SK-N-SH (cell line): ENCODE results near the gene CELF2. TPM values are rescaled to one million over a fixed set of nuclear protein-coding genes. Genes with fewer than 3 reads are reported as not detected.

ENCODE experiments used
- CTCF ChIA-PET: fragments of 300-600, 350-600 bp; formaldehyde crosslinking; extraction: SDS; loops from one replicate; lab custom pipeline; 2021; lab: Yijun Ruan, JAX
- POLR2A ChIA-PET: fragments of 350-600 bp; sonication (Branson Sonifier 250); formaldehyde crosslinking; extraction: SDS; loops from one replicate; lab custom pipeline; 2020; ENCODE audit warnings: antibody characterized with exemption, inconsistent platforms; lab: Yijun Ruan, JAX
- DNase-seq: peaks from one replicate; pipeline ENCODE4 v3.0.0; 2012
- H2AFZ ChIP-seq: fragments of 200-600 bp; sonication (generic); 2 replicates; pipeline ENCODE4 v1.8.1; 2016; ENCODE audit warnings: antibody characterized with exemption, mild to moderate bottlenecking, low read depth
- H3F3A ChIP-seq: fragments of 200-600 bp; sonication (generic); replicated peaks from 2 replicates; pipeline ENCODE3; 2016; ENCODE audit warnings: antibody characterized with exemption, mild to moderate bottlenecking; ENCODE audit not compliant: insufficient read depth
- H3K27ac ChIP-seq, 2 experiments: fragments of 200-500 bp in 1 of 2; fragments of 200-600 bp in 1 of 2; sonication (Bioruptor generic) in 1 of 2; sonication (generic), shearing (Covaris generic) in 1 of 2; 2 replicates each; pipeline versions ENCODE4 v1.5.1 to v1.6.1; 2014 to 2016; ENCODE audit warnings: low read depth in 2 of 2, inconsistent platforms in 1 of 2, low read length in 1 of 2, mild to moderate bottlenecking in 1 of 2, mixed read lengths in 1 of 2
- H3K27me3 ChIP-seq: fragments of 200-600 bp; sonication (generic), shearing (Covaris generic); 2 replicates; pipeline ENCODE4 v1.6.1; 2016; ENCODE audit warnings: mixed run types; ENCODE audit not compliant: insufficient read depth
- H3K36me3 ChIP-seq, 2 experiments: fragments of 200-500 bp in 1 of 2; fragments of 200-600 bp in 1 of 2; sonication (Bioruptor generic) in 1 of 2; sonication (generic) in 1 of 2; replicated peaks in 1 of 2; 2 replicates each; pipeline versions ENCODE3 to v1.5.1; 2014 to 2016; ENCODE audit warnings: low read length in 1 of 2, mild to moderate bottlenecking in 1 of 2; ENCODE audit not compliant: insufficient read depth in 2 of 2, control insufficient read depth in 1 of 2
- H3K4me1 ChIP-seq, 2 experiments: fragments of 200-500 bp in 1 of 2; fragments of 200-600 bp in 1 of 2; sonication (Bioruptor generic) in 1 of 2; sonication (generic), shearing (Covaris generic) in 1 of 2; 2 replicates each; pipeline versions ENCODE4 v1.5.1 to v1.6.1; 2014 to 2016; ENCODE audit warnings: low read depth in 1 of 2, low read length in 1 of 2, mixed run types in 1 of 2; ENCODE audit not compliant: insufficient read depth in 2 of 2, control insufficient read depth in 1 of 2
- H3K4me2 ChIP-seq: fragments of 200-600 bp; sonication (generic), shearing (Covaris generic); 2 replicates; pipeline ENCODE4 v1.6.1; 2017; ENCODE audit warnings: mixed run types
- H3K4me3 ChIP-seq, 2 experiments: fragments of 200-500 bp in 1 of 2; fragments of 200-600 bp in 1 of 2; sonication (Bioruptor generic) in 1 of 2; sonication (generic), shearing (Covaris generic) in 1 of 2; 2 replicates each; pipeline versions ENCODE4 v1.5.1 to v1.8.1; 2014 to 2016; ENCODE audit warnings: low read depth in 2 of 2, inconsistent platforms in 1 of 2, low read length in 1 of 2, mild to moderate bottlenecking in 1 of 2, mixed read lengths in 1 of 2, moderate library complexity in 1 of 2
- H3K79me2 ChIP-seq: fragments of 200-600 bp; sonication (generic); 2 replicates; pipeline ENCODE4 v1.8.1; 2017; ENCODE audit warnings: mild to moderate bottlenecking; ENCODE audit not compliant: insufficient read depth
- H3K9ac ChIP-seq: fragments of 200-600 bp; sonication (generic); 2 replicates; pipeline ENCODE4 v1.6.1; 2017; ENCODE audit warnings: mixed run types
- H3K9me2 ChIP-seq: fragments of 200-600 bp; sonication (generic); 2 replicates; pipeline ENCODE4 v1.6.1; 2017; ENCODE audit warnings: mixed run types
- H3K9me3 ChIP-seq: fragments of 200-600 bp; sonication (generic); 2 replicates; pipeline ENCODE4 v1.6.1; 2017; ENCODE audit warnings: mixed run types, mild to moderate bottlenecking, moderate library complexity
- H4K20me1 ChIP-seq: fragments of 200-600 bp; sonication (generic); 2 replicates; pipeline ENCODE4 v1.6.1; 2017; ENCODE audit warnings: mild to moderate bottlenecking, mixed run types; ENCODE audit not compliant: insufficient read depth
- CHD2 ChIP-seq: fragments of 150-350 bp; IDR thresholded peaks from 2 replicates; pipeline ENCODE4 v1.6.1; 2018; ENCODE audit warnings: low read length; ENCODE audit not compliant: partially characterized antibody
- ELF1 ChIP-seq: IDR thresholded peaks from 2 replicates; pipeline ENCODE4 v1.4.0; 2012
- EP300 ChIP-seq, 2 experiments: IDR thresholded peaks; 2 replicates each; pipeline versions ENCODE4 v1.4.0 to v1.6.1; 2012; ENCODE audit warnings: borderline replicate concordance in 1 of 2, low read depth in 1 of 2, low read length in 1 of 2
- MEF2A ChIP-seq: IDR thresholded peaks from 2 replicates; pipeline ENCODE4 v1.4.0; 2012; ENCODE audit warnings: low read depth, borderline replicate concordance
- NFIC ChIP-seq: IDR thresholded peaks from 2 replicates; pipeline ENCODE4 v1.4.0; 2012; ENCODE audit warnings: borderline replicate concordance
- RAD21 ChIP-seq: IDR thresholded peaks from 2 replicates; pipeline ENCODE4 v1.6.1; 2012; ENCODE audit warnings: mild to moderate bottlenecking, low read length
- RXRA ChIP-seq: IDR thresholded peaks from 2 replicates; pipeline ENCODE4 v1.4.0; 2012; ENCODE audit warnings: low read depth, mild to moderate bottlenecking, borderline replicate concordance
- TAF1 ChIP-seq: IDR thresholded peaks from 2 replicates; pipeline ENCODE4 v1.6.1; 2012; ENCODE audit warnings: low read depth, mild to moderate bottlenecking, low read length, moderate library complexity, borderline replicate concordance
- USF1 ChIP-seq: IDR thresholded peaks from 2 replicates; pipeline ENCODE4 v1.4.0; 2012; ENCODE audit warnings: low read depth, borderline replicate concordance
- YY1 ChIP-seq: IDR thresholded peaks from 2 replicates; pipeline ENCODE4 v1.4.0; 2012; ENCODE audit warnings: low read depth, mild to moderate bottlenecking
- WGBS: methylation state at CpG from one replicate; pipeline ENCODE4 v1.1.6; 2017; ENCODE audit warnings: low lambda C conversion rate; 5-methylcytosine and 5-hydroxymethylcytosine counted together
- polyA plus RNA-seq, 3 experiments: library from polyadenylated mRNA; depleted of rRNA; stranded (reverse); fragments of >200 nt; gene quantifications; 2 replicates each; pipeline ENCODE4 v1.2.3, GENCODE V29; 2012
- TF ChIP-seq, protein P1 (sequence below): IDR thresholded peaks from 2 replicates; pipeline ENCODE4; 2012

The CELF2 gene
- polyA plus RNA-seq, 1 of the 3 experiments (the other 2 are of a cell fraction): 0.03 TPM

GRCh38 chr10:11189582-11190376 is 172.1 kb downstream of the CELF2 start (continued):
- no peak for TF ChIP-seq USF1

GRCh38 chr10:11191190-11191589 is 173.5 kb downstream of the CELF2 start:
- Histone ChIP-seq H3K9ac (no peak overlapping the region), H3K9me3 (peaks cover 8% of the 10 kb centered on the region), H3K4me3 (no peak overlapping the region), H3F3A (no peaks in the 10 kb centered on the region), H3K4me1 (no peaks in the 10 kb centered on the region; a peak in 1 of 4 replicates), H3K79me2 (no peaks in the 10 kb centered on the region), H3K36me3 (no peaks in the 10 kb centered on the region), H4K20me1 (no peaks in the 10 kb centered on the region), H3K9me2 (no peaks in the 10 kb centered on the region), H3K27me3 (no peaks in the 10 kb centered on the region), H3K4me2 (no peak overlapping the region), H3K27ac (no peak overlapping the region), H2AFZ (no peak overlapping the region)
- no peak for DNase-seq
- no peak for TF ChIP-seq RAD21
- TF ChIP-seq EP300 (IDR thresholded peaks at IDR 0.05; ENCODE audit: borderline replicate concordance in 1 of 2, low read depth in 1 of 2, low read length in 1 of 2): no peak
- TF ChIP-seq ELF1: no peak
- no peak for TF ChIP-seq RXRA
- TF ChIP-seq, protein P1, sequence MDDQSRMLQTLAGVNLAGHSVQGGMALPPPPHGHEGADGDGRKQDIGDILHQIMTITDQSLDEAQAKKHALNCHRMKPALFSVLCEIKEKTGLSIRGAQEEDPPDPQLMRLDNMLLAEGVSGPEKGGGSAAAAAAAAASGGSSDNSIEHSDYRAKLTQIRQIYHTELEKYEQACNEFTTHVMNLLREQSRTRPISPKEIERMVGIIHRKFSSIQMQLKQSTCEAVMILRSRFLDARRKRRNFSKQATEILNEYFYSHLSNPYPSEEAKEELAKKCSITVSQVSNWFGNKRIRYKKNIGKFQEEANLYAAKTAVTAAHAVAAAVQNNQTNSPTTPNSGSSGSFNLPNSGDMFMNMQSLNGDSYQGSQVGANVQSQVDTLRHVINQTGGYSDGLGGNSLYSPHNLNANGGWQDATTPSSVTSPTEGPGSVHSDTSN: no peak
- TF ChIP-seq CHD2: no peak
- 23% methylated on average over 4 of the region's 5 CpGs for WGBS
- ChIA-PET POLR2A (no interaction called here), CTCF (no interaction called here)

- H3K4me1 ChIP-seq: no peaks in the 10 kb centered on the region; a peak in 1 of 4 replicates
Observed at GRCh38 chr10:11191678-11192077, 174.0 kb downstream of the CELF2 start.

More at GRCh38 chr10:11191678-11192077, 174.0 kb downstream of the CELF2 start:
- H3K36me3 ChIP-seq: no peaks in the 10 kb centered on the region
- ChIA-PET POLR2A (no interaction called here), CTCF (no interaction called here)
- no peak overlapping the region for H2AFZ ChIP-seq
- WGBS: 14% methylated on average over 4 of the region's 5 CpGs
- H3K4me3 ChIP-seq: no peak overlapping the region
- no peaks in the 10 kb centered on the region for H3F3A ChIP-seq
- H3K9ac ChIP-seq: no peak overlapping the region
- no peak overlapping the region for H3K4me2 ChIP-seq
- no peak for DNase-seq
- H3K27me3 ChIP-seq: no peaks in the 10 kb centered on the region
- no peaks in the 10 kb centered on the region for H3K9me2 ChIP-seq
- peaks cover 3% of the 10 kb centered on the region; the same call in 1 of the 2 replicates for H3K9me3 ChIP-seq
- no peaks in the 10 kb centered on the region for H4K20me1 ChIP-seq
- no peak for TF ChIP-seq ELF1
- no peak for TF ChIP-seq NFIC
- TF ChIP-seq MEF2A: no peak
- TF ChIP-seq YY1: no peak
- TF ChIP-seq TAF1: no peak
- TF ChIP-seq, all 33 proteins: peak for 0
- no peaks in the 10 kb centered on the region for H3K79me2 ChIP-seq
- H3K27ac ChIP-seq: no peak overlapping the region
